GM19238 (cell line): Measurements from ENCODE around the gene EEIG1.

Experiments
- DNase-seq: peaks from one replicate; pipeline ENCODE4 v3.0.0; 2011; ENCODE audit warnings: low spot score; ENCODE audit not compliant: insufficient read length

EEIG1 gene

DNA sequence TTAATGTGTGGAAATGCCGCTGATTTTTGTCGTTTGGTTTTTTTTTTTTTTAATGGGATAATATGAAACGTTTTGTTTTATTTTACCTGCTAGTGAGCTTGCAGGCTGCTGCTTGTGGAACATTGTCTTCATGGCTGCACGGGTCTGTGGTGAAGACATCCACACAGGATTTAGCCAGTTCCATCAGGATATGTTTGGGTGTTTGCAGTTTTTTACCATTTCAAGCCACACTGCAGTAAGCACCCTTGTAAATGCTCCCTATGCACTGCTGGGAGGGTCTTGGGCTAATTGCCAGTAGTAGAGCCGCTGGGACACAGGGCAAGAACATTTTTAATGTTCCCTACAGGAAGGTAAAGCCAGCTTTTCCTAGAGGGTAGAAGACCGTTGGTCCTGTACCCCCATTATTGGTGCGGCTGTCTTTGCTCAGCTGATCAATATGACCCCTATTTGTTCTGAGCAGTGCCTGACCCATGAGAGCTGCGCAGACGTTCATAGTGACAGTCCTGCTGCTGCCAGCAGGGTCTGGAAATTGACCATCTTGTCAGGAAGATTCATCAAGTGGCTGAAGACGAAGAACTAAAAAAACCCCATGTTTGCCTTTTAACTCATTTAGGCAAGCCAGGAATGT is 20.5 kb upstream of the EEIG1 start:
- no peak for DNase-seq

DNA sequence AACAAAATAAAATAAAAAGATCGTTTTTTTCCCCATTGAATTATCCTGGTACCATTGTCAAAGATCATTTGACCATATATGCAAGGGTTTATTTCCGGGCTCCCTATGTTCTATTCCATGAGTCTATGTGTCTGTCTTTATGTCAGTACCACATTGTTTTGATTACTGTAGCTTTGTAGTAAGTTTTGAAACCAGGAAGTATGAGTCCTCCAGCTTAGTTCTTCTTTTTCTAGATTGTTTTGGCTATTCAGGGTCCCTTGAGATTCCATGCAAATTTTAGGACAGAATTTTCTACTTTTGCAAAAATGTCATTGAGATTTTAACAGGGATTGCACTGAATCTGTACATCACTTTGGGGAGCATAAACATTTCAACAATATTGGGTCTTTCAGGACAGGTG is 18.7 kb upstream of the EEIG1 start:
- no peak for DNase-seq

DNA sequence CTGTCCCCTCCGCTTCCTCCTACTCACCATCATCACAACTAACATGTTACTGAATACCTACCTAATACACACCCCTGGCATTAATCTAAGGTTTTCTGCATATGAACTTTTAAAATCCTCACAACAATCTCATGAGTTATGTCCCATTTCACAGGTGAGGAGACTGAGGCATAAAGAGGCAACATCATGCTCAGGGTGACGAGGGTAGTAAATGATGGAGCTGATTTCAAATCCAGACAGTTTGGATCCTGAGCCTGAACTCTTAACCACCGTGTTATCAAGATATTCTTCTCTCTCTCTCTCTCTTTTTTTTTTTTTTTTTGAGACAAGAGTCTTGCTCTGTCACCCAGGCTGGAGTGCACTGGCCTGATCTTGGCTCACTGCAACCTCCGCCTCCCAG is 12.9 kb upstream of the EEIG1 start:
- no peak for DNase-seq

DNA sequence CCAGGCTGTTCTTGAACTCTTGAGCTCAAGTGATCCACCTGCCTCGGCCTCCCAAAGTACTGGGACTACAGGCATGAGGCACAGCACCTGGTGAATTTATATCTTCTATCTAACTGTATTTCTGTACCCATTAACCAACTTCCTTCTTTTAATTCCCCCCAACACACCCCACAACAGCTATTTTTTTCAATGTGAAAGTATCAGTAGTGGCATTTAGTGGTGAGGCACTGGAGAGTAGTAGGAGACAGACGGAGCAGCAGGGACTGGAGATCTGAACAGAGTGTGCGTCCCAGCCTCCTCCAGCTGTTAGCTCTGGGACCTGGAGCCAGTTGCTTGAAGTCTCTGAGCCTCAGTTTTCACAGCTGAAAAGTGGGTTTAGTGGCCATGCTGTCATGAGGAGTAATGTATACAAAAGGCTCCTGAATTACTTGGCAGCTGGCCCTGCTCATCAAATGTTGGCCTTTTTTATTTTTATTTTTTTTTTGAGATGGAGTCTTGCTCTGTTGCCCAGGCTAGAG is 11.0 kb upstream of the EEIG1 start:
- no peak for DNase-seq

DNA sequence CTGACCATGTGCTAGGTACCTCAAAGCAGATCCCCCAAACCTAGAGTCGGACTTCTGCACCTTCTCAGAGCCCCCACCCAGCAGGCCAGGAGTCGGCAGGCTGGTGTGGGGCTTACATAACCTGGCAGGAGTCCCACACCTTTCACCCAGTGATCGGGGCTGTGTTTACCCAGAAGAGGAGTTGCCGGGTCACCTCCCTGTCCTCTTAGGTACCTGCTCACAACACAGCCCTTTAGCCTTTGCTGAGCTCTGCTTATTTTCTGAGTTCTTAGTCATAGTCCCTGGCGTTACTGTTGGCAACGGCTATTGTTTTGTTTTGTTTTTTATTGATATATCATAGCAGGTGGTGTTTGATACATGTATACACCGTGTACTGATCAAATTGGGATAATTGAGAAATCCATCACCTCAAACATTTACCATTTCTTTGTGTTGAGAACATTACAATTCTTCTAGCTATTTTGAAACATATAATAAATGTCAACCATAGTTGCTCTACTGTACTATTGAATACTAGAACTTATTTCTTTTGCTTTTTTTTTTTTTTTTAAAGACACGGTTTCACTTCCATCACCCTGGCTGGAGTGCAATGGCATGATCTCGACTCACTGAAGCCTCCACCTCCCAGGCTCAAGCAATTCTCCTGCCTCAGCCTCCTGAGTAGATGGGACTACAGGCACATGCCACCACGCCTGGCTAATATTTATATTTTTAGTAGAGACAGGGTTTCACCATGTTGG is 10.4 kb upstream of the EEIG1 start:
- no peak for DNase-seq

DNA sequence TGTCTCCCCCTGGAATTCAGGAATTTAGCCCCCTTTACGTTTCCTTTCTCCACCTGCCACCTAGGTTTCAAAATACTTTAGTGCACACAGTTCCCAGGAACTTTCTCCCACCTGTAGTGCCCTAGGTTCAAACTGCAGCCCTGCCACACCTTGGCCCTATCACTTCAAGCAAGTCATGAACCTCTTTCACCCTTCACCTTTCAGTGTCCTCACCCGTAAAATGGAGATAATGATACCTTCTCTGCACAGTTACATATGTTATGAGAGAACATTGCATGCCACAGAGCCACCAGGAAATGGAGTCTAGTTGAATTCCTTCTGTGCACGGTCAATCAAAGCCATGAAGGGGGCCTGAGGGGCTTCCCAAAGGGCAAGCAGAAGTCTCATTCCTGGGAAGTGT is 9.8 kb upstream of the EEIG1 start:
- no peak for DNase-seq

DNA sequence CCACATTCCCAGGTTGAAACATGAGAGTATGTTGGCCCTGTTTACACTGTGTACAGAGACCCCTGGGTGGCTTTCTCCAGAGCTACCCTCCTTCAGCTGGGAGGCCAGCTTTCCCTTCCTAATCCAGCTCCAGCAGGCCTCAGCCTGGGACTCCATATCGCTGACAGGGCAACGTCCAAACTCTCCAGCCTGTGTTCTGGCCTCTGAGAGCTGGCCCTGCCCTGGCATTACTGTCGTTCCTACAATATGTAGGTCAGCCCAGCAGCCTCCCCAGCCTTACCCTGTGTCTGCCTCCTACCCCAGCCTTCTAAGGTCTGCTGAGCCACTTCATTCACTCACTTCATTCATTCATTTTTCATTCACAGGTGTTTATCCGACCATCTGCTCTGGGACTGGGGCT is 8.3 kb upstream of the EEIG1 start:
- no peak for DNase-seq

DNA sequence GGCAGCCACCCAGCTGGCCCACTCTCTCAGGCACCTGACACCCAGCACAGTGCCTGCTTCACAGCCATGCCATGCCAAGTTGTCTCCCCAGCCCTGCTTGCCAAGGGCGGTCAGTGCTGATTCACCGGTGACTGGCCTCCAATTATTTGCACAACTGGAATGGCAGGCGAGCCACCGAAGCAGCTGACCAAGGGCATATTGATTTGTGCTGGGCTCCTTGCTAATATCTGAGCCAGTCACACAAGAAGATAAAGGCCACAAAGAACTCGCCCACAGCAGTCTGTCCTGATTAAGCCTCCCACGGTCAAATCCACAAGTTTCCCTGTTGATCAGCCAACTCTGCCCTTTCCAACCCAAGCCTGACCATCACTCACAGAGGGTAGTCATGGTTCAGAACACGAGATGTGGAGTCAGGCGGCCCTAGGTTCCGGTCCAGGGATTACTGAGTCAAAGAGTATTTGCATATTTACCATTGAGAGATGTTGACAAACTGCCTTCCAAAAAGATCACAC is 6.4 kb upstream of the EEIG1 start:
- no peak for DNase-seq

DNA sequence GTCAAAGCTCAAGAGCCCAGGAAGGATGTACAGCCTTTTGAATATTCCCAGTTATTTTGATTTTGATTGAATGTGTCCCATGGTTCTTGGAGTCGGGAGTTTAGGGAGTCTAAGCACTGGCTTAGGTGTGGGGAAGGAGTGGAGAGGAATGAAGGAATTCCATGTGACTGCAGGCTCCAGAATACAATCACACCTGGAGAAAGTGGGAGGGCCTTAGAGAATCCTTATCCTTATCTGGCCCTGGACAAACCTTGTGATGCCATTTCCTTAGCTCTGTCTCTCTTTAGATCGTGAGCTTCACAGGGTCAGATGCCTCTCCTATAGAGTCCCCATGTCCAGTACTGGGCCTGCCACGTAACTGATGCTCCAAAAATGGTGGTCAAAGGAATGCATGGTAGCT is 4.2 kb upstream of the EEIG1 start:
- no peak for DNase-seq

DNA sequence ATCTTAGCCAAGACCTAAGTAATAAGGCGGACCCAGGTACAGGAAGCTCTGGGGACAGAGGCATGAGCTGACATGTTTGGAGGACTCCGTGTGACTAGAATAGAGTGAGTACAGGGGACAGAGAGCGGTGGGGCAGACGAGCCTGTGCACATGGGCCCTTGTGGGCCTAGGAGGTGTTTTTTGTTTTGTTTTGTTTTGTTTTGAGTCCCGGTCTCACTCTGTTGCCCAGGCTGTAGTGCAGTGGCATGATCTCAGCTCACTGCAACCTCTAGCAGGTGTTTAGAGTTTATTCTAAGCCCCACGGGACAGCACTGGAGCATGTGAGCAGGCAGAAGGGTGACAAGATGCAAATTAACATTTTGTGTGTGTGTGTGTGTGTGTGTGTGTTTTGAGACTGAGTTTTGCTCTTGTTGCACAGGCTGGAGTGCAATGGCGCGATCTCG is 3.1 kb upstream of the EEIG1 start:
- DNase-seq = peak; percentile 54

DNA sequence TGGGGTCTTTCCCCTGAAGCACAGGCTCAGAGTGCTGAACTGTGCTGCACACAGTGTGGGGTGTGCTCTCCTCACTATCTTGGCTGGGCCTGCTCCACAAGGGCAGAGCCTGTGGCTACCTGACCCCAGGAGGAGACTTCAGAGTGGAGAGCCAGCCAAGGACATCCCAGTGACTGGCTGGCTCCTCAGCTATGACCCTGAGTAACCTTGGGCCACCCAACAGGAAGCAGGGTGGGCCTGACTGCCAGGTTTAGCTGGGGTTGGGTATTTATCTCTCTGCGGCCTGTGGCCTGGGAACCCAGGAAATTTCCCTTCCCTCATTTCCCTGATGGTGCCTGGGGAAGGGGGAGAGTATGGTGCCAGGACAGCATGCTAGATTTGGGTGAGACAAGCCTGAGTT is 2.1 kb upstream of the EEIG1 start:
- DNase-seq = no peak

DNA sequence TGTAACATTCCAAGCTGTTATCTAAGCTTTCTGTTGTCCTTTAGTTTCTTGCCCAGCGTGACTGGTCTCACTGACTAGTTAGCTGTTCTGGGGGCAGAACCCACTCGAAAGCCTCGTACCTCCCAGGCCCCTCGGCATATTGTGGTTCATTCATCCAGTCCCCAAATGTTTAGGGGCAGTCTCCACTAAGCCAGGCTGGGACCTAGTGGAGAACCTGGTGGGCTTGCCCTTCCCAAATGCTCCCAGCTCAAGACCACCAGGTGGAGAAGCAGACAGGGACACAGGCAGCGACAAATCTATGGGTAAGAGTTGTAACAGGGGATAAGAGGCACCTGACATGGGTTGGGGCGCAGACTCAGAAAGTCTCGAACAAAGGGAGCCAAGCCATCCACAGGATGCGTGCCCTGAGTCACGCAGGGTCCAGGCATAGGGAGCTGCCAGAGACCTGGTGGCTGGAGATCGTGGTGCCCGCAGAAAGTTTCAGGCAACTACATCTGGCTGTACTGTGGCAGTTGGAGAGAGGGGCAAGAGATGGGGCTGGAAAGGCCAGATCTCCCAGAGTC is 851 bp upstream of the EEIG1 start:
- no peak for DNase-seq

DNA sequence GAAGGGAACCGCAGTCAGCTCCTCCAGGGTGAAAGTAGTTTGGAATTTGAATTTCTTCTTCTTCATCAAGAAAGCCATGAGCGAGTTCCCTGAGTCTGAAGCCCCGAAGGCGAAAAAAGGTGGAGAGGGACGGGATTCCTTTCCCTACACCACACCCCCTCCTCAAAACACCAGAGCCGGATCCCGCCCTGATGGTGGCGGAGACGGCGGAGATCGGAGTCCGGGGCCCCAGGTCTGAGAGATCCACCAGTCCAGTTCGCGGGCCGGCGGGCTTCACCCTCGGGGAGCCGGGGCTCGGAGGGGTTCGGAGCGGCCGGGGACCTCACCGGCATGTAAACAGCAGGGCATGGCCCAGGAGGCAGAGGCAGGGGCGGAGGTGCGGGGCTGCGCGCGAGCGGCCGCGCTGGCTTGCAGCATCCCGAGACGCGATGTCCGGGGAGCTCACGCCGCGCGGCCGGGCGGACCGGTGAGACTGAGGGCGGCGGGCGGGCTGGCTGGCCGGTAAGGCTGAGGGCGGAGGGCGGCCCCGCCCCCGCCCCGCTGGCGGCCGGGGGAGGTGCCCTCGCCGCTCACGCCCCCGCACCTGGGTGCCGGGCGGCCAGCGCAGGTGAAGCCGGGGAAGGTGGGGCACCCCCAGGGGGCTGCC is 606 bp downstream of the EEIG1 start:
- peak; percentile 41 for DNase-seq

DNA sequence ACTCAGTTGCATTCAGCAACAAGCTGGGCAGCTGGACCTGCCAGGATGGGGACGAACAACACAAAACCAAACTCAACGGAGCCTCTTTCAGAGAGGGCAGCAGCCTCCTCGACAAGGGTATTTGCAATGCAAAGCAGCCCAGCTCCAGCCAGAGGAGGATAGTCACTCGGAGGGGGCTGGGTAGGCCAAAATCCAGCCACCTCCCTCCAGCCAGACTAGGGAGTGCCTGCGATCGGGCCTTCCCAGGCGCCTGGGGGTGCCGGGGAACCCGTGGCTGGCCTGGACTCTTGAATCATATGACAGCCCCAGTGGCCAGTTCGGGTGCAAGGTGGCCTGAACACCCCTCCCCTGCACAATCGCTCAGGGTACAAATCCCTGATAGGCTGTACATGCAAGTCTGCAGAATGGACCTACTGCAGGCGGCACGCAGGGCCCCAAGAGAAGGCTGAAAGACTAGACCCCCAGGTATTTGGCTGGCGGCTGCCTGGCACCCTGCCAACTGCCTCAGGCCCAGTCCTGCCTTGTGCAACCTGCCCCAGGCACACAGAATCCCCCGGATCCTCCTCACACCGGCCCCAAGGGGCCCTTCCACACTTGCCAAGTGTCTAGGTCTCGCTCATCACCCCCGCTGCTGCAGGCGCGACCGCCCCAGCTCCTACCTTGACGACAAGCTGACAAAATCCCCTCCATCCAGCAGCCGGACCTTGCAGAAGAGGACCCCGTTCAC is 1.3 kb downstream of the EEIG1 start:
- DNase-seq = peak; percentile 60

DNA sequence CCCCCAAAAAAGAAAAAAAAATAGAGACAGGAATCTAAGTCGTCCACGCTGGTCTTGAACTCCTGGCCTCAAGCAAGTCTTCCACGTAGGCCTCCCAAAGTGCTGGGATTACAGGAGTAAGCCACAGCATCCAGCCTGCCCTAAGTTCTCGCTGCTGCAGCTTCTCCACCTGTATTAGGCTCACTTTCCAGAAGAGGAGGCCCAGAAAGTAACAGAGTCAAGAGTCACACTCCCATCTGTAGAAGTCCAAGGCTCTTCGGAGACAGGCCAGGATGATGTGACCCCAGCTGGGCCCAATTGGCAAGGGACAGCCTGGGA is 1.8 kb downstream of the EEIG1 start:
- no peak for DNase-seq

DNA sequence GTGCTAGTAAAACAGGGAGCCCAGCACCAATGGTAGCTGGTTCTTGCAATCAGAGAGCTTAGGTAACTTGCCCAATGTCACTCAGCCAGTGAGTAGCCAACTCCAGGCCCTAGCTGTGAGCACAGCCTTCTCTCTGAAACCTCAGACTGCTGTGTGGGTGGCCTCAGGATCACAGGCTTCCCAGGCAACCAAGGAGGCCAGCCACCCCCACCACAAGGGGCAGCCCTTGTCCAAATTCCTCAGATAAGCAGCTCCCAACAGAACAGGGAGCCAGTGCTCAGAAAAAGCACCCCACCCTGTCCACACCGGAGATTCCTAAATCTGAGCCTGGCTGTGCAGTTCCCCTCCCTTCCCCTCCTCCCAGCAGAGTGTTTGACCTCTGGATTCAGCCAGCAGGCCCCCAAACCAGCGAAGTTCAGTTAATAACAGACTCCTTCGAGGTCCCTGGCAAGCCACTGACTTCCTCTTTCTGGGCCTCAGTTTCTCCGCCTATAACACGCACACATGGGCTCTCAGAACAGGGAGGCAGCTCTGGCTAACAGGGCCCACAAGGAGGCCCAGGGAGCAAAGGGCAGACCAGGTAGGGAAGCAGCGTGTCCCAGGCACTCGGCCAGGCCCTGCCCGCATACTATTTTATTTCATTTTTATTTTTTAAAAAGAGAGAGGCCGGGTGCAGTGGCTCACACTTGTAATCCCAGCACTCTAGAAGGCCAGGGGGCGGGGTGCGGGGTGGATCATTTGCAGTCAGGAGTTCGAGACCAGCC is 2.7 kb downstream of the EEIG1 start:
- DNase-seq = no peak

DNA sequence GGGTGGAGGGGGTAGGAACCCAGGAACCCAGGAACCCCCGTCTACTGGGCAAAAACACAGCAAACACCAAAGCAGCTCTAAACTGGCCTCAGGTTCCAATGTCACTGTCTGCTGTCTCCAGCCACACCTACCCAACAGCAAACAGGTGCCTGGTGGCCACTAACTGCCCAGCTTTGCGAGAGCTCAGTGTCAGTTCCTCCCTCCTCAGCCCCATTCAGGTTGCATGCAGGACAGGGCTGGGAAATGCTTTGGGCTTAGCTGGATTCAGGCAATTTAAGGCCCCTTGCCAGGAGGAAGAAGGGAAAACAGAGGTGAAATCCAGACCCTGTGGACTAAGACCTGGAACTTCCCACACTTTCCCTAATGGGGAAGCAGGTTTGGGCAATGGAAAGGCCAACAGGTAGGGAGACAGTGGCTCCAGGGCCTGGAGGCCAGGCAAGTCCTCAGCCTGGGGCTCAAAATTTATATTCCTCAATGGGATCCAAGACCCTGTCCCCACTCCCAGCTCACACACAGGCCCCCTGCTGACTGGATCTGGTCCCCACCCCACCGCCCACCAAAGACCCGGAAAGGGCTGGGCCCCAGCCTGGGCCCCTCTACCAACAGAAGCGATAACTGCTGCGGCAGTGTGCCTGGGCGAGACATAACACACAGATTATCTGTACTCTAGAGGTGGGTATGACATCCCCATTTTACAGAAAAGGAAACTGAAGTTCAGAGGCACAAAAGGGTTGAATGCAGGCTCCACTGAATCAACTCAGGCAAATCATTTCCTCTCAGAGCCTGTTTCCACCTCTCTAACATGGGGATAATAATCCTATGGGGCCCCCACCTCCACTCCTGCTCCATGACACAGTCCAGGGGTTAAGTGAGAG is 3.5 kb downstream of the EEIG1 start:
- DNase-seq = no peak

DNA sequence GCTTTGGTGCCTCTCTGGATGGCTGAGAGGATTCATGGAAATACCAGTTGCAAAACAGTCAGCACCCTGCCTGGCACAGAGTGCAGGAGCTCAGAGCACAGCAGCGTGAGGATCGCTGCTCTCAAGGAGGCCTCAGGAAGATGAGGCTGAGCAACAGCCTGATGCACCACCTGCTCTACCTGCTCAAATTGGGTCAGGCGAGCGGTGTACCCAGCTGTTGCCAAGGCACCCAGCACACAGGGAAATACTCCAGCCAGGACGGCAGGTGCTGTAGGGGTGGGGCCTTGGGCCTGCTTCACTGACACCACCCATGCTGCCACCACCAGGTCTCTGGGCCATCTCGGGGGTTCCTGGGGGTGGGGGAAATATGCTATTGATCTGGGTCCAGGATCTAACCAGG is 4.3 kb downstream of the EEIG1 start:
- DNase-seq = no peak

DNA sequence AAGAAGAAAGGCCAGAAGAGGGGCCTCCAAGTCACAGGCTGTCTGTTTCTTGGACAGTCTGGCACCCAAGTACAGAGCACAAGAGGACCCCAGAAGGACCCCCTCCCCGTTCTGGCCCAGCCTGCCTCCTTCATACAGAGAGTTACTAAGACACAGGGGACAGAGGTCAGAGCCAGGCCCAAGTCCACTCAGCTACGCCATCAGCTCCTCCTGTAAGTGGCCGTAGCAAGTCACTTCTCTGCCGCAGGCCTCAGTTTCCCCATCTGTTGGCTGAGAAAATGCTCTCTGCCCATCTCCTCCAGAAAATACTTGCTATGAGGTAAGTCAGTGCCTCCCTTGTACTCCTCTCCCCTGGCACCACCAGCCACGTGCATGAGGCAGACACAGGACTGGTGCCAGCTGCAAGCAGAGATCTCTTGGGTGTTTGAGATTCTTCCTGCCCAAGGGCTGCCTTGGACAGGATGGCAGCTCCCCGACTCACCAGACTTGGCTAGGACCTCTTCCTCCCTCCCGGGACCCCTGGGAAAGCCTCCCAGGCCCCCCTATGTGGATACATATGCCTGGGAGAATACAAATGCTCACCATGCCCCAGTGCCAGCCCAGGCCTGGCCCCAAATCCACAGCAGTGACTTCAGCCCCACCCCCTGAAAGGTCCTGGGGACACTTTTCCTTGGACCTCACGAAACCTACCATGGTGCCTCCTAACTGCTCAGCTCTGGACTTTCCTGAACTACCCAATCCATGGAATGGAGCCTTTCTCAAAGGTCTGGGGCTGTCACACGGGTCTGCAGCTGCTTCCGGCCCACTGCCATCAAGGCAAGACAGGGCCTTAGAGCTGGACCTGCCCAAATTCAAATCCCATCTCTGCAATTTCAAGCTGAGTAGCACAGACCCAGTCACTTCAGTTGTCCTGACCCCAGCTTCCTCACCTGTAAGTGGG is 5.1 kb downstream of the EEIG1 start:
- no peak for DNase-seq
